Measurements from ENCODE around the gene ZSCAN20.

The ZSCAN20 gene

GRCh38 chr1:33535334-33535733 lies 62.9 kb downstream of the ZSCAN20 start:
- DNase-seq: no peak

- no peak for DNase-seq
Observed at GRCh38 chr1:33537885-33538284, 65.4 kb downstream of the ZSCAN20 start.

- DNase-seq: no peak
Observed at GRCh38 chr1:33541966-33542365, 69.5 kb downstream of the ZSCAN20 start.

Data from activated CD4-positive, alpha-beta T cell treated with anti-CD3 and anti-CD28 coated beads, Interleukin-10, Interleukin-2, amounts not matched to agents 100 ng/mL and 50 ng/mL, durations not matched to agents 16 hours and 8 hours (primary cell).